ENCODE measurements around the gene CERS2. TPM values are rescaled to one million over a fixed set of nuclear protein-coding genes. Genes with fewer than 3 reads are reported as not detected.

The CERS2 gene
- total and polyA plus RNA-seq, 2 of the 13 experiments (the other 11 are each of a cell fraction or from before 2014, with no cell fraction given) = 269 to 298 TPM

- ATAC-seq = peak; percentile 98
- no peaks in the 10 kb centered on the region for H3K9me3 ChIP-seq (ENCODE audit: low read length)
- H4K20me1 ChIP-seq (ENCODE audit: insufficient read depth, low read length) = no peaks in the 10 kb centered on the region
- H3K4me1 ChIP-seq (ENCODE audit: insufficient read depth, low read length) = peaks cover 15% of the 10 kb centered on the region
- H2AFZ ChIP-seq (ENCODE audit: low read length) = peak within 1 kb of the TSS; percentile 87
- H3K36me3 ChIP-seq (replicated peaks in 1 of 2; ENCODE audit: control insufficient read depth in 1 of 2, insufficient read depth in 2 of 2, low read length in 2 of 2) = peaks cover 4 to 26% of the 10 kb centered on the region in 2 experiments; a peak in 4 of 5 replicates
- WGBS (ENCODE audit: low lambda C conversion rate) = 2% methylated on average over 37 of the region's 39 CpGs
- ChIA-PET CTCF (ENCODE audit: low intra/inter-chr PET ratio, low total read pairs) (interaction anchor here (1.4 kb wide), 1 partner anchor 53 kb away, joined by 3 read pairs; no protein-coding TSS in a partner anchor), POLR2A (interaction anchor here (1.0 to 3.9 kb wide), 5 partner anchors 34 to 347 kb away, joined by 3 to 17 read pairs (median 4); partner anchors contain the start of genes ANXA9, MCL1 and MINDY1)
- FAIRE-seq = peak; percentile 91
- H3K27me3 ChIP-seq (ENCODE audit: control insufficient read depth in 1 of 2, insufficient read depth in 2 of 2, low read length in 2 of 2) = no peaks in the 10 kb centered on the region
- peak within 1 kb of the TSS; percentile 80 for H3K9ac ChIP-seq (ENCODE audit: insufficient read depth, low read depth, low read length)
- H3K27ac ChIP-seq (ENCODE audit: extremely low read length, insufficient read depth, low read length) = peak within 1 kb of the TSS; percentile 95
- peak within 1 kb of the TSS; percentile 81 to 96 (median 82) for H3K4me3 ChIP-seq (replicated peaks in 1 of 3; ENCODE audit: insufficient read depth in 1 of 3, low read depth in 2 of 3, low read length in 3 of 3)
- intact Hi-C loops (cut with micrococcal nuclease; ENCODE audit: unreplicated experiment) (loop anchor here (10.0 kb wide), 1 partner anchor 101 kb away; no protein-coding TSS in a partner anchor), in situ Hi-C loops (cut with HindIII; ENCODE audit: extremely low pct_ligation_motif_present, low pct_unique_long_range_greater_than_20kb) (no loop called here)
- BruUV-seq (replicated peaks) = no TSS peak
- H3K4me2 ChIP-seq (ENCODE audit: low read depth, low read length) = peak within 1 kb of the TSS; percentile 87
- peak; percentile 97 for DNase-seq (ENCODE audit: low spot score)
- H3K79me2 ChIP-seq (ENCODE audit: insufficient read depth, low read length) = peaks cover 14% of the 10 kb centered on the region
- TF ChIP-seq FOXK1 (CRISPR knock-in tag; IDR thresholded peaks at IDR 0.05; ENCODE audit: borderline replicate concordance, low read depth) (peak; percentile 88; the same call in 1 of the 2 replicates), MAFK (conservative IDR thresholded peaks at IDR 0.05 in 1 of 2, IDR thresholded peaks at IDR 0.05 in 1 of 2; ENCODE audit: low read length in 2 of 2) (no peak), E2F5 (CRISPR knock-in tag; conservative IDR thresholded peaks at IDR 0.05) (no peak), MIER3 (CRISPR knock-in tag; IDR thresholded peaks at IDR 0.05; ENCODE audit: borderline replicate concordance) (peak; percentile 39), SRSF1 (optimal IDR thresholded peaks at IDR 0.05; ENCODE audit: low read depth, low read length) (peak; percentile 67), NFKB2 (CRISPR knock-in tag; IDR thresholded peaks at IDR 0.05; ENCODE audit: borderline replicate concordance) (no peak), SP1 (IDR thresholded peaks at IDR 0.05) (no peak), SP1 (CRISPR knock-in tag; IDR thresholded peaks at IDR 0.05) (0 out of 2 replicates have a peak, but pooled peaks have one; percentile 25), ZNF891 (CRISPR knock-in tag; IDR thresholded peaks at IDR 0.05) (0 out of 2 replicates have a peak, but pooled peaks have one; percentile 22), PRDM10 (CRISPR knock-in tag; IDR thresholded peaks at IDR 0.05; ENCODE audit: low read depth) (peak; percentile 65; the same call in 1 of the 2 replicates), HES4 (CRISPR knock-in tag; IDR thresholded peaks at IDR 0.05; ENCODE audit: borderline replicate concordance) (no peak), CENPBD1 (CRISPR knock-in tag; IDR thresholded peaks at IDR 0.05; ENCODE audit: borderline replicate concordance, low read depth) (no peak), PAF1 (CRISPR knock-in tag; IDR thresholded peaks at IDR 0.05) (no peak), JUNB (CRISPR knock-in tag; IDR thresholded peaks at IDR 0.05; ENCODE audit: borderline replicate concordance) (no peak), TAF1 (CRISPR knock-in tag; IDR thresholded peaks at IDR 0.05) (0 out of 2 replicates have a peak, but pooled peaks have one; percentile 39), EP300 (IDR thresholded peaks at IDR 0.05; ENCODE audit: low read depth in 2 of 2, low read length in 2 of 2) (peak in 1 of 2 experiments; percentile 44; a peak in 1 of 4 replicates), EP300 (CRISPR knock-in tag; IDR thresholded peaks at IDR 0.05; ENCODE audit: borderline replicate concordance) (peak; percentile 46; the same call in 1 of the 2 replicates), KDM4B (CRISPR knock-in tag; IDR thresholded peaks at IDR 0.05) (0 out of 2 replicates have a peak, but pooled peaks have one; percentile 16)
Observed at GRCh38 chr1:150926097-150926741, 48.4 kb downstream of the CERS2 start, which contains the start of gene SETDB1. TSS of gene SETDB1 (plus strand) at chr1:150926363. CDS start at chr1:150927715, 1,352 bp downstream.
